Stimulated activated CD8-positive, alpha-beta memory T cell treated with anti-CD3 and anti-CD28 coated beads, Interleukin-15, amount 100 ng/mL, for 4 hours (primary cell): Measurements from ENCODE around the gene SH3RF1.
"Not testable (repeated sequence)": the region's sequence is repeated elsewhere in the genome, so short reads cannot be mapped to it uniquely, and the experiment has no call there.

Source experiments
- DNase-seq, 2 donors: peaks; one replicate each; pipeline ENCODE4 v3.0.0-alpha.2; 2020; ENCODE audit warnings: low read depth in 2 of 2

The SH3RF1 gene

DNA sequence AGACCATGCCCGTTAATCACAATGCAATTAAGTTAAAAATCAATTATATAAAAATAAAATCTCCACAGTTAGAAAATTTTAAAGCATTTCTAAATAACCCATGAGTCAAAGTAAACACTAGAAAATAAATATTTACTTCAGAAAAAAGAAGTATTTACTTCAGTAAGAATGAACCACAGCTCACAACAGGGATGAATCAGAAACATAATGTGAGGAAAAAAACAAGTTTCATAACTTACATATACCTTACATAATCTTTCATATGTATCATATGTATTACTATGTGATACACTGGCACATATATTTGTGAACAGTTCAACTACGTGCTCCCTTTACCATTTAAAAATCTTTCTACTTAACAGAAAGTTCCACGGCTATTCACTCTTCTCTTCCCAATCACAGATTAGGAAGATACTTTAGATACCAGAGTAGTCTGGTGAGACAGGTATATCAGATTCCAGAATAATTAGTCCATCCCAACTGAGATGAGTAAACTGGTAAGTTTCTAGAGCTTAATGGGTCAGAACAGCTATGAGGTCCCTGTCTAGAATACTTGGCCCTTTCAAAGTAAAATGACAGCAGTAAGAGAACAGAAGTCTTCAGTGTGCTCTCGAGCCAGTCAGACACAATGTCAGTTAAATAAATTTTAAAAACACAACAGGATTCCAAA is 70.3 kb downstream of the SH3RF1 start:
- DNase-seq: no peak

DNA sequence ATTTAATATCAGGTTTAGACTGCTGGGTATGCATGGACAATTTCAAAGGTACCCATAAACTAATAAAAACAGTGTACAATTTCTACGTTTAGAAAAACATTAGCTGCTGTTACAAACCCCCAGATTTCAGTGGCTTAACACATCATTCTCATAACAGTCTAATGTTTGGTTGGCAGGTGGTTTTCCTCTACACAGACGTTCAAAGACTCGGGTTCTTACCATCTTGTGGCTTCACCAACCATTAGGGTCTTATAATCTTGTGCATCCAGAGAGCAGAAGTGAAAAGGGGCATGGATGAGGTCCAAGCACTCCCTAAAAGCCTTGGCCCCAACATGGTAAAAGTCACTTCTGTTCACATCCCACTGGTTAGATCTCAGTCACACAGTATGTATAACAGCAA is 71.6 kb downstream of the SH3RF1 start:
- no peak for DNase-seq

DNA sequence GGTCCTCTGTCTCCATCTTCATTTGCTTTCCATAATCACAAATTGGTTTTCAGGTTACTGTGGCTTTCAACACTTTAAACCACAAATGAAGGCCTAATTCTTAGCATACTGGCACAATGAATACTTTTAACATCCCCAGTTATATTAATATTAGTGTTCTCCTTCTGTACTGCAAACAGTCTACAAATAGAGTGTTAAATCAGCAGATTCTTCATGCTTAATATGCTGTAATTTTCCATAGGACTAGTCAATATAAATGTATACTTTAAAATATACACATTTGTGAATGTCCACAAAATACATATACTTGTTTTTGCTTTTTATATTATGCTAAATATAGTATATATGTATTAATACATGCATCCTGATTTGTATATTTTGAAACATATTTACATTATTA is 72.6 kb downstream of the SH3RF1 start:
- no peak for DNase-seq

DNA sequence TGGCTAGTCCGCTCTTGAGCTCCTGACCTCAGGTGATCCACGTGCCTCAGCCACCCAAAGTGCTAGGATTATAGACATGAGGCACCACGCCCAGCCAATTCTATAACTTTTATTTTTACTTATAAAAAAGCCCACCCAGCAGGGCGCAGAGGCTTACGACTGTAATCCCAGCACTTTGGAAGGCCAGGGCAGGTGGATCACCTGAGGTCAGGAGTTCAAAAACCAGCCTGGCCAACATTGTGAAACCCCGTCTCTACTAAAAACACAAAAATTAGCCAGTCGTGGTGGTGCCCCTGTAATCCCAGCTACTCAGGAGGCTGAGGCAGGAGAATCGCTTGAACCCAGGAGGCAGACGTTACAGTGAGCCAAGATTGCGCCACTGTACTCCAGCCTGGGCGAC is 73.5 kb downstream of the SH3RF1 start:
- not testable (repeated sequence) for DNase-seq

- DNase-seq: no peak
These were observed 75.7 kb downstream of the SH3RF1 start for GRCh38 chr4:169195032-169195431.

DNA sequence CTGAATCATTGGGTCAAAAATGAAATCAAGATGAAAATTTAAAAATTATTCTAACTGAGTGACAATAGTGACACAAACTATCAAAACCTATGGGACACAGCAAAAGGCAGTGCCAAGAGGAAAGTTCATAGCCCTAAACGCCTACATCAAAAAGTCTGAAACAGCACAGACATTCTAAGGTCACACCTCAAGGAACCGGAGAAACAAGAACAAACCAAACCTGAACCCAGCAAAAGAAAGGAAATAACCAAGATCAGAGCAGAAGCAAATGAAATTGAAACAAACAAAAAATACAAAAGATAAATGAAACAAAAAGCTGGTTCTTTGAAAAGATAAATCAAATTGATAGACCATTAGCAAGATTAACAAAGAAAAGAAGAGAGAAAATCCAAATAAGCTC is 80.8 kb downstream of the SH3RF1 start:
- DNase-seq: not testable (repeated sequence)

GRCh38 chr4:169189372-169189771 is 81.4 kb downstream of the SH3RF1 start:
- DNase-seq: no peak

DNA sequence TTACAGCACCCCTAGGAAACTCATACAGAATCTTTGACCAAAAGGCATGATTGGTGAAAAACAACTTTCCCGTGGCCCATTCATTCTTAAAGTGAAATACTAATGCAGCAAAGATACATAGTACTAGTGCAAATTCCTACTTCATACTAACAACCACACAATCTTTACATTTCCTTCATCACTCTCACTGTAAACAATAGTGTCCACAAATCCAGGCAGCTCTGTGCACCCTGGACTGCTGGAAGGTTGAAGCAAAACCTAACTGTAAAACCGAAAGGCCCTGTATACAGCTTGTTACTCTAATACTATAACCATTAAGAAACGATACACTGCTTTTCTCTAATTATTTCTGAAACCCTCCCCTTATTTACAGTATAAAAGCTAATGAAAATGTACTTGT is 82.6 kb downstream of the SH3RF1 start:
- DNase-seq: no peak

DNA sequence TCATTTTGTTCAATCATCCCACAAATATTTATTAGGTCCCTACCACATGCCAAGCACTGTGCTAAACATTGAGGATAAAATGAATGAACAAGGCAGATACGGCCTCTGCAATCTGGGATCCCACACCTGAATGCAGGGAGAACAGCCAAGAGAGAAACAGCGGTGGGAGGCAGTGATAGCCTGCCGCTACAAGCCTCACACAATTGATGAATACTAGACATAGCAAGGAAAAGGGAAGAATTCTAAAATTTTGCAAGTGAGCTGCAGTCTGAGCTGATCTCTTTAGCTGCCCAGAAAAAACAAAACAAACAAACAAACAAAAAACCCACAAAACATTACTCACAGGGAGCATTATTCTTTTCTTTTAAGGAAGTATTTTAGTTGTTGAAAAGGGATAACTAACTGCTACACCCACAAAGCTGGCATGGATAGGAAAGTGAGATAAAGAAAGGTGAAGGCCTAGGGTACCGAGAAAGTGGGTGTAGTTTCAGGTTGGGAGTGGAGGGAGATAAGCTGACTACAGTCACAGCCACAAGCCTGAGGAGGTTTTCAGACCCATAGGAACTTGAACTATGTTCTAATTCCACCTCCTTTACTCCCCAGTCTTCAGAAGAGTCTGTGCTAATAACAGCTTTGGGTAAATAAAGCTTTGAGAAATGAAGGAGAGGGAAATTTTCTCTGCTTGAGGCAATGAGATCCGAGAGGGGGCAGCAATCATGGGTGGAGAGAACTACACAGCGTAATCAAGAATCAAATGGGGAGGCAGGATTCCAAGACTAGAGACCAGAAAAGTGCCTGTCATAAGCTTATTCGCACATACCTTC is 85.4 kb downstream of the SH3RF1 start:
- no peak for DNase-seq

GRCh38 chr4:169184686-169185085 is 86.1 kb downstream of the SH3RF1 start:
- DNase-seq: no peak

DNA sequence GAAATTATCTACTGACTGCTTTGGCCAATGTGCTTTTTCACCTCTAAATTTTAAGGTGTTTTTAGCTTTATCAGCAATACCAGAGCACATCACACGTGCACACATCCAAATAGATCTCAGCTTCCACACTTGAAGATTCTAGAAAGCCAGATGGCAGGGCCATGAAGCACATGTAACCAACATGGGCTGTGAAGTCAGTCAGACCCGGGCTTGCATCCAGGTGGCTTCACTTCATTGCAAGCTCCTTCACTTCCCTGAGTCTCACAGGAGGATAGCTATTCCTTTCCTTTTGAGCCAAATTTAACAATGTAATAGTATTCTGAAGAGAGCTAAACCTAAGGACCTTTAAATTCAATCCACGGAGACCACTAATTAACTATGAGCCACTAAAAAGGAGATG is 86.5 kb downstream of the SH3RF1 start:
- no peak for DNase-seq

DNA sequence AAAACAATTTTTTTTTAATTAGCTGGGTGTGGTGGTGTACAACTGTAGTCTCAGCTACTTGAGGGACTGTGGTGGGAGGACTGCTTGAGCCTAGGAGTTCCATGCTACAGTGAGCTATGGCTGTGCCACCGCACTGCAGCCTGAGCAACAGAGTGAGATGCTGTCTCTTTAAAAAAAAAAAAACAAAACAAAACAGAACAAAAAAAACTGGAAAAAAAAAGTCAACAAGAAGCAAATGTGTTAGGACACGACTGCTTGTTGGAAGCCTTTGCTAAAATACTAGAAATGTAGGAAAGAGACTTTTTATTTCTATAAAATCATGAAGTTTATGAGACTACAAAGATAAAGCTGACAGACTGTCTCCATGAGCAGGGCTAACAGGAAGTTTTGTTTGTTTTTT is 87.2 kb downstream of the SH3RF1 start:
- DNase-seq: no peak

DNA sequence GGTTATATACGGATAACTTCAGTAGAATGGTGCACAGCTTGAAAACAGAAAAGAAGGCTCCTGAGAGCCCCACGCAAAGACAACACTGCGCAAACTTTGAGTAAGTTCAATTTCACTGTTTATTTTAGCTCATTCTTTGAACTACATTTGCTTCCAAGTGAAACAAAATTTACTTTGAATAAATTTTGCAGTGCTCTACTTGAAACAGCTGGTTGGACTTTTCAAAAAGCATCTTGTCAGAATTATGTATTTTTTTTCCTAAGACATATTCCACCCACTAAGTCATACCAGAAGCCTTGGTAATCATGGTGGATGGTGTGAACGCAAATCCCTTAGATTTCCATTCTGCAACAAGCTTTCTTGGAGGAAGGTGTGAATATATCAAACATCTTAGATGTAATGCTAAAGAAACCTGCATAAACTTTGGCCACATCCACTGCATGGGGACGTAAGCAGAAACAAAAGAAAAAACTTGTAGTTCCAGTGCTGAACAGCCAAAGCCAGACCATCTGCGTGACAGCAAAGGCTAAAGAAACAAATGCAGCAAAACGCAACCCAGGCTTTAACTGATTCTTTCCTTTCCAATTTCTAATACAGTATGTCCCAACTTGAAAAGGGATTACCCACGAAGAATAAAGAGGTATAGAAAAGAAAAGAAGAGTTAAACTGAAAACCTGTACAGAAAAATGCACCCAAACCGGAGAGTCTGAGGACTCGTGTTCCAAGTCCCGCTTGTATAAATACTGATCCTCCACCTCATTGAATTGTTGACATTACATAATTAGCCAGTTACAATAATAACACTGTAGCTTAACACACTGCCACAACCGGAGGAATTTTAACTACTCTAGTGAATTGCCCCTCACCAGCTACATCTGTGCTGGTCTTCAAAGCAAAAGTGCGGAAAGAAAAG is 90.9 kb downstream of the SH3RF1 start:
- DNase-seq: no peak

GRCh38 chr4:169178092-169178491 is 92.7 kb downstream of the SH3RF1 start:
- not testable (repeated sequence) for DNase-seq

- no peak for DNase-seq
These were observed 95.3 kb downstream of the SH3RF1 start for GRCh38 chr4:169175476-169175875.

GRCh38 chr4:169175035-169175434 is 95.7 kb downstream of the SH3RF1 start:
- no peak for DNase-seq

DNA sequence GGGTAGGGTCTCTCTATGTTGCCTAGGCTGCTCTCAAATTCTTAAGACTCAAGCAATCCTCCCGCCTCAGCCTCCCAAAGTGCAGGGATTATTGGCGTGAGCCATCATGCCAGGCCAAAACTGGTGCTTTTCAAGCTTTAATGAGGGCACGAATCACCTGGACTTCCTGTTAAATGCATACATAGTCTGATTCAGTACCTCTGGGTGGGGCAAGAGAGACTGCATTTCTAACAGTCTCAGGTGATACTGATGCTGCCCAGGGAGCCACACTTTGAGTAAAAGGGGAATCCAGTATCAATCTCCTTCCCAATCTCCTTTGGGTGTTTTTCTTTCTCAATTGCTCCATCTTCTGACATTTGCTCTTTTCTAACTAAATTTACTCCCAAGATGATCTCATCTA is 96.5 kb downstream of the SH3RF1 start:
- no peak for DNase-seq

DNA sequence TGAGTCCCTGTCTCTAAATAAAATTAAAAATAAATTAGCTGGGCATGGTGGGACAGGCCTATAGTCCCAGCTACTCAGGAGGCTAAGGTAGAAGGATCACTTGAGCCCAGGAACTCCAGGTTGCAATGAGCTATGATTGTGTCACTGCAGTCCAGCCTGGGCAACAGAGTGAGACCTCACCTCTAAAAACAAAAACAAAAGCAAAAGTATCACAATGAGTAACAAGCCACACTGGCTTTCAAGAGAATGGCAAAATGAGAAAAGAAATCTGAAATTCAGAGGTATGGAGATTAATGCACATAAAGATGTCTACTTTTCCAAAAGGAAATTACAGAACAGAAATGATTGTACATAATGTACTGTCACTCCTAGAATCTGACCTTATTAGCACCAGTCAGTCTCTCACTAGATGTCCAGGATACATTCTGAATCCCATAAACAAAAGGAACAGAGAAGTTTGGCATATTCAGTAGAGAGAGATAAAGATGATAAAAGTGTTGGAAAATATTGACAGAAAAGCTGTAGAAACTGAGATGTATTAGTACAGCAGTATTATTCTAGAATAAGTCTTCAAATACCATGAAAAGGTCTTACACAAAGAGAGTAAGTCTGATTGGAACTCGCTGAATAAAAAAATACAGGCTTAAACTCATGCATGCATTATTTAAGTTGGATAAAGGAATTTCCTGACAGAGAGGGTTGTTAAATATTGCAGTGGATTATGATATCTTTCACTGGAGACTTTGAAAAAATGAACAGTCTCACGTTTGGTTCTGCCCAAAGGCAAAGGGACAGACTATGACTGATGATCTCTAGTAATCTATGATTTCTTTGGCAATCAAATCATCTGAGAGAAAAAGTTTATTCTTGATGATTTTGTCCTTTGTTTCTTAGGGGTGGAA is 102.5 kb downstream of the SH3RF1 start:
- DNase-seq: no peak

DNA sequence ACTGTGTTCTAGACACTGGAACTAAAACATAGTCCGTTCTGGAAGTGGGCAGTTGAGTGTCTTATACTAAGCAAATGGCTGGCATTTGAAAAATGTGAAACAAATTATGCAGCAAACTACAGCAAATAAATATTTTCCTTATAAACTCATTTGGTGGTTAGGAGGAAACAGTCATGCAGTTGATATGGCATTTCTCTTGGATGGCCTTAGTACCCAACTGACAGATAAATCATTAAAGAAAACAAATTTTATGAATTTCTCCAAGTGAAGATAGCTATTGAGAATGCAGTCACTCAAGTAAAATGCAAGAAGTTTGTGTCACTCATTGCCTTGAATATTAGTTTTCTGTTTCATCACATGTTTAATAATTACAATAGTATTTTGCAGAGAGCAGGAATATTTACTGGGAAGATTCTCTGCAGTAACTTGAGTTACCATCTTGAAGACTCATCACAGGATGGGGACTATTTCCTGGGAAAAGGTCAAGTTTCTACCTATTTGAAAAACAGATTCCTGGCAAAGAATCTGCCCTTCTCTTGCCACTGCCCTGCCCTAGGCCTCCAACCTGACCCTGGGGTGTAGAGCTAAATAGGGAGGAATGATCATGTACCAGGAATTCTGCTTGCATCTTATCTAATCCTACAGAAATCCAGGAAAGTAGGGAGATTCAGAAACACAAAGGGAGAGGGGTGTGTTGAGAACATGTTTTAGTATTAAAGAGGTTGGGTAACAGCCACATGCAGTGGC is 105.9 kb downstream of the SH3RF1 start:
- DNase-seq: no peak

- no peak for DNase-seq
These were observed 106.6 kb downstream of the SH3RF1 start for GRCh38 chr4:169163947-169164668.
